Ishikawa (cell line): ENCODE results near the gene PLAGL2.

ENCODE experiments used
- CEBPB ChIP-seq: IDR thresholded peaks from 2 replicates; pipeline ENCODE4 v1.6.1; 2012
- CREB1 ChIP-seq: IDR thresholded peaks from 2 replicates; pipeline ENCODE4 v1.6.1; 2012; ENCODE audit warnings: low read depth
- EGR1 ChIP-seq: IDR thresholded peaks from 2 replicates; pipeline ENCODE4 v1.6.1; 2012
- EP300 ChIP-seq: IDR thresholded peaks from 2 replicates; pipeline ENCODE4 v1.6.1; 2012; ENCODE audit warnings: borderline replicate concordance
- FOXM1 ChIP-seq: IDR thresholded peaks from 2 replicates; pipeline ENCODE4 v1.6.1; 2012; ENCODE audit warnings: low read depth, borderline replicate concordance
- MAX ChIP-seq: IDR thresholded peaks from 2 replicates; pipeline ENCODE4 v1.6.1; 2012
- NFIC ChIP-seq: IDR thresholded peaks from 2 replicates; pipeline ENCODE4 v1.6.1; 2012
- RAD21 ChIP-seq: IDR thresholded peaks from 2 replicates; pipeline ENCODE4 v1.6.1; 2012; ENCODE audit warnings: low read depth
- REST ChIP-seq: IDR thresholded peaks from 2 replicates; pipeline ENCODE4 v1.6.1; 2012; ENCODE audit warnings: low read depth, mild to moderate bottlenecking
- TAF1 ChIP-seq: IDR thresholded peaks from 2 replicates; pipeline ENCODE4 v1.6.1; 2012; ENCODE audit warnings: low read depth, mild to moderate bottlenecking
- TCF12 ChIP-seq: IDR thresholded peaks from 2 replicates; pipeline ENCODE4 v1.6.1; 2012; ENCODE audit warnings: low read depth
- TEAD4 ChIP-seq: IDR thresholded peaks from 2 replicates; pipeline ENCODE4 v1.6.1; 2012
- YY1 ChIP-seq: IDR thresholded peaks from 2 replicates; pipeline ENCODE4 v1.6.1; 2012; ENCODE audit warnings: low read depth
- ZBTB7A ChIP-seq: IDR thresholded peaks from 2 replicates; pipeline ENCODE4 v1.6.1; 2012; ENCODE audit warnings: low read depth

The PLAGL2 gene

DNA sequence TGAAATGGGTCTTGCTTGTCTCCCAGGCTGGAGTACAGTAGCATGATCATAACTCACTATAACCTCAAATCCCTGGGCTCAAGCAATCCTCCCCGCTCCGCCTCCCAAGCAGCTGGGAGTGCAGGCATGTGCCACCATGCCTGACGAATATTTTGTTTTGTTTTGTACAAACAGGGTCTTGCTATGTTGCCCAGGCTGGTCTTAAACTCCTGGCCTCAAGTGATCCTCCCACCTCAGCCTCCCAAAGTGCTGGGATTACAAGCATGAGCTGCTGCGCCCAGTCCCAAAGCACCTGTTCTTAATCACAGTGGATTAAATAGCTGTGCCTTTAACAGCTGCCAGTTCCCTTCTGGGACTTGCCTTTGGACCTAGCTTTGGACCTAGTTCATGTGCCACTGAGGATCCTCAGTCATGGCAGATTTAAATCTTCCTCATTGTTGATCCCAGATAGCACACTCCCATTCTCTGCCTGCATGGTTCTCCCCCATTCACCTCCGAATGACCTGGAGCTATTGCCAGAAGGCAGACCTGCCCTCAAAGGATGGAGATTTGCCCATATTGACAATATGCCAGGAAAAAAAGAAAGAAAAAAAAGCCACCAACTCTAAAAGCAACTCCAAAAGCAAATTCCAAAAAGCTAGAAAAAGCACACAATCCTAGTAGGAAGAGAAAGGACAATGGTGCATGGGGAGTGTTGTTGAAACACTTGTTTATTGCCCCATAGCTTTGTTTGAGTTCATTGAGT is 10.8 kb upstream of the PLAGL2 start:
- TF ChIP-seq RAD21 (no peak), YY1 (no peak), MAX (no peak)

DNA sequence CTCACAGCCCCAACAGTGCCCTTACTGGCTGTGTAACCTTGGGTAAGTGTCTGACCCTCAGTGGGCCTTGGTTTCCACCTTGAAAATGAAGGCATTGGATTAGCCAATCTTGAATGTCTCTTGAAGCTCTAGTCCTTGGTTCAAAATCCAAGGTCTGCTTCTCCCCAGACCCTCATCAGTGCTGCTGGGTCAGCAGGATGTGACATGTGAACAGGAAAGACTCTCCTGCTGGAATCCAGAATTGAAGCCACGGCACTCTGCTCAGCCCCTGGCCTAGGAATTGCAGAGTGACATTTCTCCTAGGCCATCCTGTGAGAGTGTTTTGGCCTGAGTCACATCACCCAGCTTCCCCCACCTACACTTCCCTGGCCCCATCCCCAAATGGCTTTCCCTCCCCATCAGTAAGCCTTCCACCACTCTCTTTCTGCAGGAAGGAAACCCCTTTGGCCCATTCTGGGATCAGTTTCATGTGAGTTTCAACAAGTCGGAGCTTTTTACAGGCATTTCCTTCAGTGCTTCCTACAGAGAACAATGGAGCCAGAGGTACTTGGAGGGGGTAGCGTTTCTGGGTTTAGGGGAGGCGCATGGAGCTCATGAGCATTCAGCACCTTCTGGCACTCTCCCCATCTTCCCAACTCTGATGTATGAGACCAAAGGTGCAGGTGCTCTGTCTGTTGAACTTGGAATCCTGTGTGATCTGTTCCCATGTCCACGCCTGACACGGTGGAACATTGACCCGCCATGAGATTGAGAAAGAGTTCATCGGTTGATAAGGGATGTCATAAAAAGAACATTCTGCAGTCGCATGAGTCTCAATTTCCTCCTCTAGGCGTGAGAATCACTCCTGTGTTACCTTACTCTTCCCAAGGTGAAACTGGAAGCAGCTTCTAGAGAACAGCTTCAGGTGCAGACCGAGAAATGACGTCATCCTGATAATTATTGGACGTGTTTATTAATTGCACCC is 8.9 kb upstream of the PLAGL2 start:
- no peak for TF ChIP-seq EGR1
- no peak for TF ChIP-seq ZBTB7A
- no peak for TF ChIP-seq FOXM1
- no peak for TF ChIP-seq TAF1
- TF ChIP-seq MAX, result no peak
- TF ChIP-seq TCF12, result no peak
- no peak for TF ChIP-seq RAD21

GRCh38 chr20:32215729-32216128 is 8.2 kb upstream of the PLAGL2 start:
- TF ChIP-seq CEBPB, result no peak
- TF ChIP-seq FOXM1, result no peak
- no peak for TF ChIP-seq YY1

GRCh38 chr20:32215147-32215546 is 7.6 kb upstream of the PLAGL2 start:
- TF ChIP-seq NFIC, result no peak
- TF ChIP-seq RAD21, result no peak
- TF ChIP-seq MAX, result no peak
- no peak for TF ChIP-seq REST
- TF ChIP-seq CEBPB, result no peak
- TF ChIP-seq YY1, result no peak
- TF ChIP-seq TCF12, result no peak

DNA sequence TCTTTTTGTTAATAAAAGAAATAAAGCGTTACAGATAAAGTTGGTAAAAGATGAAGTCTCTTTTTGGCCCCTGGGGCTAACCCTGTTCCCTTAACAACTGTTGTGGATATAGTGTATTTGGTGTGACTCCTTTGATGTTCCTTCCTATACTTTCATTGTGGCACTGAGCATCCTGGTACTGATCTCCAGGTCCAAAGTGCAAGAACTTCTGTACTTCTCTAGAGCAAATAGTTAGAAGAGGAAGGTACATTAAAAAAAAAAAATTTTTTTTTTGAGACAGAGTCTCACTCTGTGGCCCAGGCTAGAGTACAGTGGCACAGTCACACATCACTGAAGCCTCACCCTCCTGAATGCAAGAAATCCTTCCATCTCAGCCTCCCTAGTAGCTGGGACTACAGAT is 6.3 kb upstream of the PLAGL2 start:
- no peak for TF ChIP-seq EGR1
- no peak for TF ChIP-seq FOXM1
- no peak for TF ChIP-seq RAD21
- no peak for TF ChIP-seq YY1
- TF ChIP-seq EP300, result no peak
- no peak for TF ChIP-seq REST
- TF ChIP-seq TEAD4, result no peak
- TF ChIP-seq TAF1, result no peak
- no peak for TF ChIP-seq TCF12
- TF ChIP-seq ZBTB7A, result no peak
- no peak for TF ChIP-seq CREB1
- TF ChIP-seq CEBPB, result no peak
- no peak for TF ChIP-seq NFIC
- no peak for TF ChIP-seq MAX

DNA sequence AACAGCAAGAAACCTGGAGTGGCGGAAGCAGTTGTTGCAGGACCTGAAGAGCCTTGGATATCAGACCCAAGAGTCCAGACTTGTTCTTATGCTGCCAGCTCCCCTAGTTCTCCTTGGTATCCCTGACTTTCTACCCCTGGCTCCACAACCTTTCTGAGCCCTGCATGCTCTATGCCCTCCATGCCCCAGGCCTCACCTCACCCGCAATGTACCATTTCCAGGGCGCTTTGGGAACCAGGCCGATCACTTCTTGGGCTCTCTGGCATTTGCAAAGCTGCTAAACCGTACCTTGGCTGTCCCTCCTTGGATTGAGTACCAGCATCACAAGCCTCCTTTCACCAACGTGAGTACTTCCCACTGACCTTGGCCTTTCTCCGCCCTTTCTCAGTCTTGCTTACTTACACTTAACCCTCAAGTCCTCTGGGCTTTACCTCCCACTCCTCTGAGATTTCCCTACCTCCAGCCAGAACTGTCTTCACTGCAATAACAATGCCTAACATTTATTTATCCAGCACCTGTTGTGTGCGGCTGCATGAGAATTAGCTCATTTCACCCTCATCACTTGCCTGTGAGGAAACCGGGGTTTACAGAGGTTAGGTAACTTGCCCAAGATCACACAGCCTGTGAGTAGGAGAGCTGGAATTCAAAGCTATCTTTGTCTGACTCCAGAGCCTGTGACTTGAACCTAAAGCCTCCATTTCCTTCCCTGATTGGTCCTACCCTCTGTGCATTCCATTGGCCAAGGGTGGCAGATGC is 2.5 kb upstream of the PLAGL2 start:
- TF ChIP-seq TEAD4, result no peak
